ENCODE measurements around the gene SLC12A1. TPM values are rescaled to one million over a fixed set of nuclear protein-coding genes. Genes with fewer than 3 reads are reported as not detected.
A peak's percentile ranks its signal among the peaks of the same experiment; 100 is the strongest.

The SLC12A1 gene
- polyA plus RNA-seq, 1 of the 3 experiments (the other 2 are of a cell fraction): not detected

DNA sequence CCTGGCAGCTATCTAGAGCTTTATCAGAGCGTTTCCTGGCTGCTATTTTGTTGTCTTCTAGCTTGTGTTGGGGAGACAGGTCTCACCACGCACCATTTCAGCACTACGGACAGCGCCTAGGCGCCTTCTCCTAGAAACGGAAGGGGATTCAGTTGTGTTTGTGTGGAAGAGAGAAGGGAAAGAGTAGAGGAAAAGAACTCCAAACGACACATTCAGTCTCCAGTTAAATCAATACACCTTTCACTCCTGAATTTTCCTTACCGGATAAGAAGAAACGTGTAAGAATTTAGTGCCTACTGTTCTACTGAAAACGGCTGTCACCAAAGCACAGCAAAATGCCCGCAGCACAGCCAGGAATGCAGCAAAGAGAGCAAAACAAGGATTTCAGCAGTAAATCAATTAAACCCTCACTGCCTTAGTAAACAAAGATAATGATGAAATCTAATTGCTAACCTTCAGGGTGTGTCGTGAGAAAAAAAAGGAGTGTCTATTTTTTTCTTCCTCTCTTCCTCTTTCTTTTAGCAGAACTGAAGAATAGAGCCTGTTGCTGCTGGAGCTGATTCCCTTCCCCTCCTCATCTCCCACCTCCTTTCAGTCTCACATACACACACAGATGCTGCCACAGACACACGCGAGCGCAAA, 15.0 kb upstream of the SLC12A1 start:
- Histone ChIP-seq H3K4me1 (ENCODE audit: control insufficient read depth in 1 of 2, insufficient read depth in 2 of 2, low read depth in 1 of 2, low read length in 1 of 2) (peaks cover 0 to 6% of the 10 kb centered on the region in 2 experiments; a peak in 2 of 4 replicates), H3K9me2 (no peaks in the 10 kb centered on the region), H3K79me2 (ENCODE audit: insufficient read depth) (no peaks in the 10 kb centered on the region), H2AFZ (ENCODE audit: low read depth) (no peak overlapping the region), H3K36me3 (replicated peaks in 1 of 2; ENCODE audit: control insufficient read depth in 1 of 2, insufficient read depth in 2 of 2, low read length in 1 of 2) (no peaks in the 10 kb centered on the region), H3K9me3 (no peaks in the 10 kb centered on the region), H3K4me3 (ENCODE audit: low read depth in 2 of 2, low read length in 1 of 2) (peak overlapping the region; percentile 37 to 54; a peak in 3 of 4 replicates), H3K27ac (ENCODE audit: low read depth in 2 of 2, low read length in 1 of 2) (no peak overlapping the region), H3K9ac (no peak overlapping the region), H3K4me2 (peak overlapping the region; percentile 81), H4K20me1 (ENCODE audit: insufficient read depth) (no peaks in the 10 kb centered on the region), H3K27me3 (ENCODE audit: insufficient read depth) (no peaks in the 10 kb centered on the region), H3F3A (replicated peaks; ENCODE audit: insufficient read depth) (no peaks in the 10 kb centered on the region)
- ChIA-PET POLR2A (no interaction called here), CTCF (no interaction called here)
- 12% methylated on average over 15 of the region's 15 CpGs for WGBS (ENCODE audit: low lambda C conversion rate)
- peak; percentile 27 for DNase-seq
- TF ChIP-seq, protein P1, sequence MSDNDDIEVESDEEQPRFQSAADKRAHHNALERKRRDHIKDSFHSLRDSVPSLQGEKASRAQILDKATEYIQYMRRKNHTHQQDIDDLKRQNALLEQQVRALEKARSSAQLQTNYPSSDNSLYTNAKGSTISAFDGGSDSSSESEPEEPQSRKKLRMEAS (IDR thresholded peaks at IDR 0.05; ENCODE audit: low read depth): 0 out of 2 replicates have a peak, but pooled peaks have one; percentile 35
- TF ChIP-seq TEAD4 (IDR thresholded peaks at IDR 0.05; ENCODE audit: borderline replicate concordance, insufficient read depth): no peak
- peak; percentile 99 for TF ChIP-seq REST (IDR thresholded peaks at IDR 0.05; ENCODE audit: low read depth, low read length)

GRCh38 chr15:48191574-48192225, 14.4 kb upstream of the SLC12A1 start, which contains the start of gene CTXN2:
CTXN2 (plus strand) TSS chr15:48191665; CDS start chr15:48201301, 9,636 bp downstream.
- Histone ChIP-seq H3K36me3 (replicated peaks in 1 of 2; ENCODE audit: control insufficient read depth in 1 of 2, insufficient read depth in 2 of 2, low read length in 1 of 2) (no peaks in the 10 kb centered on the region), H2AFZ (ENCODE audit: low read depth) (no peak within 1 kb of the TSS), H3K9me2 (no peaks in the 10 kb centered on the region), H3K4me3 (ENCODE audit: low read depth in 2 of 2, low read length in 1 of 2) (peak within 1 kb of the TSS; percentile 37 to 54; a peak in 3 of 4 replicates), H3K4me1 (ENCODE audit: control insufficient read depth in 1 of 2, insufficient read depth in 2 of 2, low read depth in 1 of 2, low read length in 1 of 2) (peaks cover 0 to 6% of the 10 kb centered on the region in 2 experiments; a peak in 2 of 4 replicates), H3F3A (replicated peaks; ENCODE audit: insufficient read depth) (no peaks in the 10 kb centered on the region), H3K27ac (ENCODE audit: low read depth in 2 of 2, low read length in 1 of 2) (no peak within 1 kb of the TSS), H3K79me2 (ENCODE audit: insufficient read depth) (no peaks in the 10 kb centered on the region), H3K9ac (no peak within 1 kb of the TSS), H3K27me3 (ENCODE audit: insufficient read depth) (no peaks in the 10 kb centered on the region), H3K9me3 (no peaks in the 10 kb centered on the region), H3K4me2 (peak within 1 kb of the TSS; percentile 81), H4K20me1 (ENCODE audit: insufficient read depth) (no peaks in the 10 kb centered on the region)
- WGBS (ENCODE audit: low lambda C conversion rate): 31% methylated on average over 31 of the region's 31 CpGs
- peak; percentile 30 for DNase-seq
- TF ChIP-seq GATA2 (CRISPR knock-in tag; IDR thresholded peaks at IDR 0.05) (no peak), FOSL2 (IDR thresholded peaks at IDR 0.05; ENCODE audit: borderline replicate concordance, low read depth) (no peak), TEAD4 (IDR thresholded peaks at IDR 0.05; ENCODE audit: borderline replicate concordance, insufficient read depth) (no peak), GABPA (IDR thresholded peaks at IDR 0.05; ENCODE audit: low read depth) (no peak), NRF1 (IDR thresholded peaks at IDR 0.05; ENCODE audit: low read depth, low read length) (no peak), IRF3 (IDR thresholded peaks at IDR 0.05; ENCODE audit: low read depth, low read length) (no peak), RCOR1 (IDR thresholded peaks at IDR 0.05; ENCODE audit: low read length) (no peak), SIN3A (IDR thresholded peaks at IDR 0.05; ENCODE audit: borderline replicate concordance, low read depth, low read length) (no peak)
- TF ChIP-seq, protein P2, sequence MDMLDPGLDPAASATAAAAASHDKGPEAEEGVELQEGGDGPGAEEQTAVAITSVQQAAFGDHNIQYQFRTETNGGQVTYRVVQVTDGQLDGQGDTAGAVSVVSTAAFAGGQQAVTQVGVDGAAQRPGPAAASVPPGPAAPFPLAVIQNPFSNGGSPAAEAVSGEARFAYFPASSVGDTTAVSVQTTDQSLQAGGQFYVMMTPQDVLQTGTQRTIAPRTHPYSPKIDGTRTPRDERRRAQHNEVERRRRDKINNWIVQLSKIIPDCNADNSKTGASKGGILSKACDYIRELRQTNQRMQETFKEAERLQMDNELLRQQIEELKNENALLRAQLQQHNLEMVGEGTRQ (IDR thresholded peaks at IDR 0.05; ENCODE audit: borderline replicate concordance, low read depth, low read length): no peak
- TF ChIP-seq, protein P3, sequence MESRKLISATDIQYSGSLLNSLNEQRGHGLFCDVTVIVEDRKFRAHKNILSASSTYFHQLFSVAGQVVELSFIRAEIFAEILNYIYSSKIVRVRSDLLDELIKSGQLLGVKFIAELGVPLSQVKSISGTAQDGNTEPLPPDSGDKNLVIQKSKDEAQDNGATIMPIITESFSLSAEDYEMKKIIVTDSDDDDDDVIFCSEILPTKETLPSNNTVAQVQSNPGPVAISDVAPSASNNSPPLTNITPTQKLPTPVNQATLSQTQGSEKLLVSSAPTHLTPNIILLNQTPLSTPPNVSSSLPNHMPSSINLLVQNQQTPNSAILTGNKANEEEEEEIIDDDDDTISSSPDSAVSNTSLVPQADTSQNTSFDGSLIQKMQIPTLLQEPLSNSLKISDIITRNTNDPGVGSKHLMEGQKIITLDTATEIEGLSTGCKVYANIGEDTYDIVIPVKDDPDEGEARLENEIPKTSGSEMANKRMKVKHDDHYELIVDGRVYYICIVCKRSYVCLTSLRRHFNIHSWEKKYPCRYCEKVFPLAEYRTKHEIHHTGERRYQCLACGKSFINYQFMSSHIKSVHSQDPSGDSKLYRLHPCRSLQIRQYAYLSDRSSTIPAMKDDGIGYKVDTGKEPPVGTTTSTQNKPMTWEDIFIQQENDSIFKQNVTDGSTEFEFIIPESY (IDR thresholded peaks at IDR 0.05; ENCODE audit: borderline replicate concordance, low read depth): no peak
- CTCF ChIA-PET: no interaction called here
- POLR2A ChIA-PET: no interaction called here
